ENCODE results near the gene PRPF38B.

Gene PRPF38B, protein sequence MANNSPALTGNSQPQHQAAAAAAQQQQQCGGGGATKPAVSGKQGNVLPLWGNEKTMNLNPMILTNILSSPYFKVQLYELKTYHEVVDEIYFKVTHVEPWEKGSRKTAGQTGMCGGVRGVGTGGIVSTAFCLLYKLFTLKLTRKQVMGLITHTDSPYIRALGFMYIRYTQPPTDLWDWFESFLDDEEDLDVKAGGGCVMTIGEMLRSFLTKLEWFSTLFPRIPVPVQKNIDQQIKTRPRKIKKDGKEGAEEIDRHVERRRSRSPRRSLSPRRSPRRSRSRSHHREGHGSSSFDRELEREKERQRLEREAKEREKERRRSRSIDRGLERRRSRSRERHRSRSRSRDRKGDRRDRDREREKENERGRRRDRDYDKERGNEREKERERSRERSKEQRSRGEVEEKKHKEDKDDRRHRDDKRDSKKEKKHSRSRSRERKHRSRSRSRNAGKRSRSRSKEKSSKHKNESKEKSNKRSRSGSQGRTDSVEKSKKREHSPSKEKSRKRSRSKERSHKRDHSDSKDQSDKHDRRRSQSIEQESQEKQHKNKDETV

DNA sequence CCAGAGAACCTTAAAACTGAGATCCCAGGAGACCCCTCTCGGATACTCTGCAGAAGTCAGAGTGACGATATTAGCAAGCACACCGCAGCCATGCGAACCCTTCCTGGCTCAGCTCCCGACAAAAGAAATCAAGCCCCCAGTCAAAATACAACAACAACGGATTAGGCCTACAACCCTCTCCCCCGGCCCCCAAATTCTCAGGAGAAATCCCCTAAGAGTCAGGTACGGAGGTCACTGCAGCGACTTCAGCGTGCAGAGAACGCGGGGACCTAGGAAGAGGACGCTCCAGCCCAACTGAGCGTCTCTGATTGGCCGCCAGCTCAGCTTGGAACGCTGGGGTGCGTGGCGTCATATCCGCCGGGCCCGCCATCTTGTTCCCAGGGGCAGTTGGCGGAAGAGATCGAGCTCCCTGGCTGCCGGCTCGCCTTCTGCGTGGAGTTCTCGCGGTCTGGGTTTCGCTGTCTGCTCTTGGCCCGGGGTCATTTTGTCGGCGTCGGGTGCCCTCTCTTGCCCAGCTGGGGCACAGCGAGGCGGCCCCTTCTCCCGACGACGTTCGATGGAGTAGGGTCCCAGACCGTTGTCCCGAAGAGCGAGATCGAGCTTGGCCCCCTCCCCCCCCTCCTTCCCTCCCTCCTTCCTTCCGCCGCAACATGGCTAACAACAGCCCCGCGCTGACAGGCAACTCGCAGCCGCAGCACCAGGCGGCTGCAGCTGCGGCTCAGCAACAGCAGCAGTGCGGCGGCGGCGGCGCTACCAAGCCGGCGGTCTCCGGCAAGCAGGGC lies at the start of gene PRPF38B:
PRPF38B (plus strand) TSS at position 369 of the 782 bp plus-strand sequence; CDS start at position 651, 282 bp downstream.
- Histone ChIP-seq H3K36me3 (ENCODE audit: insufficient read depth, low read length) (peaks cover 21% of the 10 kb centered on the region), H3K4me1 (ENCODE audit: insufficient read depth, low read length) (peaks cover 24% of the 10 kb centered on the region), H3K9me3 (ENCODE audit: low read length) (no peaks in the 10 kb centered on the region), H2AFZ (ENCODE audit: low read depth, low read length) (peak within 1 kb of the TSS; percentile 77), H3K4me3 (ENCODE audit: low read length) (peak within 1 kb of the TSS; percentile 67), H3K27me3 (ENCODE audit: insufficient read depth, low read length) (no peaks in the 10 kb centered on the region)

DNA sequence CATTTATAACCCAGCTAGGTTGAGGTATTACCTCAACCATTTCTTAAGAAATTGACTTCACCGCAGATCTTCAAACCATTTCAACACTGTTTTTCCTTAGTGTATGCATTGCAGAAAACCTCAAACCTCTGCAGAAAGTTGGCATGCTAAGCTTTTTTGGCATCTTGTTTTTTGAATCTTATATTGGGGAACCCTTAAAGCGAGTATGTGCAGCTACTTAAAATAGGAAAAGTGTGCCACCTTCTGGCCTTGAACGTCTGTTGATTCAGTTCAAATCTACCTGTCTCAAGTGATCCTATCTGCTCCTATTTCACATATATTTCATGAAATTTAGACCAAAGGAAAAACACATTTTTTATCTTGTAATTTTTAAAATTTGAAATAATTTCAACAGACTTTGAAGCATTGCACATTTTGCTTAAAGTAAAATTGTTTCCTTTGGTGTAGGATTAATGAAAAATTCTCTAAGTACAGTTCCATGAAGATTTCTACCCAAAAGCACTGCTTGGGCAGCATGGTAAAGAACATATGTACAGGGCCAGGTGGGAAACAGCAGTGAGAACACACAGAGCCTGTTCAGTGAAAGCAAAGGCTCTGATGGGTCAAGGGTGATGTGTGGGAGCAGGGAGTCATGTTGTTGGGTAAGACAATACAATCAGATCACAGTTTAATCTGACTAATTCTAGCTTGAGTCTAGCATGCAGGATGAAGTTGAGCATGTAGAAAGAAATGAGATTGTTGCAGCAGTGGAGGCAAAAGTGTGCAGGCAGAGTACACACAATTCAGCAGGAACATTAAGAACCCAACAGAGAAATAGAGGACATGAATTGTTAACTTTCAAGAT lies 48.4 kb upstream of the PRPF38B start:
- no peaks in the 10 kb centered on the region for H3K27me3 ChIP-seq (ENCODE audit: insufficient read depth, low read length)
- peaks cover 5% of the 10 kb centered on the region for H3K4me1 ChIP-seq (ENCODE audit: insufficient read depth, low read length)
- no peak overlapping the region for H2AFZ ChIP-seq (ENCODE audit: low read depth, low read length)
- H3K36me3 ChIP-seq (ENCODE audit: insufficient read depth, low read length), result no peaks in the 10 kb centered on the region
- no peak overlapping the region for H3K4me3 ChIP-seq (ENCODE audit: low read length)
- no peaks in the 10 kb centered on the region for H3K9me3 ChIP-seq (ENCODE audit: low read length)

DNA sequence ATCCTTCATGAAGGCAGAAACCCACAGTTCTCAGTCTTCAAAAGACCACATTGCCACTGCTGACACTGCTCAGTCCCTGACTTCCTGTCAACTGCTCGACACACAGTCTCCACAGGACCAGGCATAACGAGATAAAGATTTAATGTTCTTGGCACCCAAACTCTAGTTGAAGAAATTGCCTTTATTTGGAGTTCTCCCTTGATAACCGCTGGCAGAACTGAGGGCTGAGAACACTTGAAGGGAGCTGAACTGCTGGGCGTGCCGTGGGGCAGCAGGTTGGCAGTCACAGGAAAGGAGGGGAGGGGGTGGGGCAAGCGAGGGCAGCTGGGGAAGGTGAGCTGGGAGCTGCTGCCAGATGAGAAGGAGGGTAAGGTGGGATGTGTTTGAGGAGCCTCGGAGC lies 47.1 kb upstream of the PRPF38B start:
- H3K27me3 ChIP-seq (ENCODE audit: insufficient read depth, low read length), result no peaks in the 10 kb centered on the region
- H3K4me1 ChIP-seq (ENCODE audit: insufficient read depth, low read length), result peaks cover 5% of the 10 kb centered on the region
- no peaks in the 10 kb centered on the region for H3K9me3 ChIP-seq (ENCODE audit: low read length)
- H3K36me3 ChIP-seq (ENCODE audit: insufficient read depth, low read length), result no peaks in the 10 kb centered on the region
- H3K4me3 ChIP-seq (ENCODE audit: low read length), result no peak overlapping the region
- H2AFZ ChIP-seq (ENCODE audit: low read depth, low read length), result no peak overlapping the region

DNA sequence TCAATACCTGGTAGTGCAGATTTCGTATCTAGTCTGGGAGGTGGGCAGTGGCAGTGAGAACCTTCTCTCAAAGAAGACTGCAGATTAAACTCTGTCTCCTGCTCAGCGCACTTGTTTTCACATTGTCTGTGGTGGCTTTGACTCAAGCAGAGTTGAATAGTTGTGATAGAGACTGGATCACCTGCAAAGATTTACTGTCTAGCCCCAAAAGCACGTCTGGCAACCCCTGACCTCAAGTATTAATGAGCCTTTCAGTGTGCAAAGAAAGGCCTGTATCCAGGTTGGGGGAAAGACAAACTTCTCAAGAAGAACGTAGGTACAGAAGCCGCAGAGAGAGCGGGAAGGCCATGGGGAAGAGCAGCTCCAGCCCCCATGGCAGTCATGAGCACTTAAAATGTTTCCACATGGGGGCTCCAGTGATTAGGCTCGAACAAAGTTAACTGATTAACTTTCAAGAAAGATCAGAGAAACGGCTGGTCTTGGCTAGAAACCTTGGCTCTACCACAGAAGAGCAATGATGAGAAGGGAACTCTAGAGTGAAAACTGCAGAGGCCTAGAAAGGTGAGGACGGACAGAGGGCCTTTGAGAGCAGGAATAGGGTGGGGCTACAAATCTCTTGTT lies 46.4 kb upstream of the PRPF38B start:
- Histone ChIP-seq H3K9me3 (ENCODE audit: low read length) (no peaks in the 10 kb centered on the region), H3K4me3 (ENCODE audit: low read length) (no peak overlapping the region), H3K4me1 (ENCODE audit: insufficient read depth, low read length) (peaks cover 5% of the 10 kb centered on the region), H3K36me3 (ENCODE audit: insufficient read depth, low read length) (no peaks in the 10 kb centered on the region), H3K27me3 (ENCODE audit: insufficient read depth, low read length) (no peaks in the 10 kb centered on the region), H2AFZ (ENCODE audit: low read depth, low read length) (no peak overlapping the region)

DNA sequence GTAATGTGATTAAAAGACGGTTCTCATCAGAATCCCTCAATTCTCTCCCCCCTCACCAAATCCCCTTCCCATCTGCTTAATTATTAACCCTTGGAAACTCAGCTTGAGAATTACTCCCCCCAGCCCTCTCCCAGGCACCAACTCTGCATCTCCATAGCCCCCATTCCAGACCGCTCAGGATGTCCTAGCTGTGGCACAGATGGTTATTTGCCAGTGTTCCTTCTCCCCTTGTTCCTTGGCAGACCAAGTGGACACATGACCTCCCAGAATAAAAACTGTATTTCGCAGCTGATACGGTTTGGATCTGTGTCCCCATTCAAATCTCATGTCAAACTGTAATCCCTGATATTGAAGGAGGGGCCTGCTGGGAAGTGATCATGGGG lies 45.9 kb upstream of the PRPF38B start:
- Histone ChIP-seq H3K9me3 (ENCODE audit: low read length) (no peaks in the 10 kb centered on the region), H3K4me3 (ENCODE audit: low read length) (no peak overlapping the region), H3K36me3 (ENCODE audit: insufficient read depth, low read length) (no peaks in the 10 kb centered on the region), H3K27me3 (ENCODE audit: insufficient read depth, low read length) (no peaks in the 10 kb centered on the region), H3K4me1 (ENCODE audit: insufficient read depth, low read length) (peaks cover 5% of the 10 kb centered on the region), H2AFZ (ENCODE audit: low read depth, low read length) (no peak overlapping the region)

DNA sequence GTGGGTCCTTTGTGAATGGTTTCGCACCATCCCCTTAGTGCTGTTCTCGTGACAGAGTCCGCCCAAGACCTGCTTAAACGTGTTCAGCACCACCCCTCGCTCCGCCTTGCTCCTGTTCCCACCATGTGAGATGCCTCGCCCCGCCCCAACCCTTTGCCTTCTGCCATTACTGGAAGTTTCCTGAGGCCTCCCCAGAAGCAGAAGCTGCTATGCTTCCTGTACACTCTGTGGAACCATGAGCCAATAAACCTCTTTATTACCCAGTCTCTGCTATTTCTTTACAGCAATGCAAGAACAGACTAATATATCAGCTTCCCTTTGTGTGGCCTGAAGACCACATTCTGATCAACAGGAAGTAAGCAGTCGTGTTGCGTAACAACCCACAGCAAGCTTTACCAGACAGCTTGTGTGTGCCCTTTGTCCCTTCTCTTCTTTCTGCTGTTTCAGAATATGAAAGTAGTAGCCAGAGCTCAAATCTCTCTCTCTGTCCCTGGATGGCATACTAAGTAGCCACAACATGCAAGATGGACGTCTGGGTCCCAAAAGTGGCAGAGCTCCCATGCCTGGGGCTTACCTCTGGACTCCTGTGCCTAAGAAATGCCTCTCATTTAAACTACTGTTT lies 45.4 kb upstream of the PRPF38B start:
- H3K4me3 ChIP-seq (ENCODE audit: low read length), result no peak overlapping the region
- H2AFZ ChIP-seq (ENCODE audit: low read depth, low read length), result peak overlapping the region; percentile 66
- no peaks in the 10 kb centered on the region for H3K36me3 ChIP-seq (ENCODE audit: insufficient read depth, low read length)
- H3K27me3 ChIP-seq (ENCODE audit: insufficient read depth, low read length), result no peaks in the 10 kb centered on the region
- no peaks in the 10 kb centered on the region for H3K9me3 ChIP-seq (ENCODE audit: low read length)
- H3K4me1 ChIP-seq (ENCODE audit: insufficient read depth, low read length), result peaks cover 5% of the 10 kb centered on the region

DNA sequence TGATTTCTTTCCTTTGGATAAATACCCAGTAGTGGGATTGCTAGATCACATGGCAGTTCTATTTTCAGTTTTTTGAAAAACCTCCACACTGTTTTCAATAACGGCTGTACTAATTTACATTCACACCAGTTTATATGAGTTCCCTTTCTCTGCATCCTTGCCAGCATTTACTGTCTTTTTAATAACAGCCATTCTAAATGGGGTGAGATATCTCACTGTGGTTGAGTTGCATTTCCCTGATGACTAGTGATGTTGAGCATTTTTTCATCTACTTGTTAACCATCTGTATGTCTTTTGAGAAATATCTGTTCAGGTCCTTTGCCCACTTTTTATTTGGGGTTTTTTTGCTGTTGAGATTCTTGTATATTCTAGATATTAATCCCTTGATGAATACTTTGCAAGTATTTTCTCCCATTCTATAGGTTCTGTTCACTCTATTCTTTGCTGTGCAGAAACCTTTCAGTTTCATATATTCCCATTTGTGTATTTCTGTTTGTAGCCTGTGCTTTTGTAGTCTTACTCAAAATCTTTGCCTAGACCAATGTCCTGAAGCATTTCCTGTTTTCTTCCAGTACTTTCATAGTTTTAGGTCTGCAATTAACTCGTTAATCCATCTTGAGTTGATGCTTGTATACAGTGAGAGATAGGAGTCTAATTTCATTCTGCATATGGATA lies 38.5 kb upstream of the PRPF38B start:
- no peaks in the 10 kb centered on the region for H3K27me3 ChIP-seq (ENCODE audit: insufficient read depth, low read length)
- H3K4me3 ChIP-seq (ENCODE audit: low read length), result no peak overlapping the region
- H3K36me3 ChIP-seq (ENCODE audit: insufficient read depth, low read length), result no peaks in the 10 kb centered on the region
- no peaks in the 10 kb centered on the region for H3K4me1 ChIP-seq (ENCODE audit: insufficient read depth, low read length)
- H2AFZ ChIP-seq (ENCODE audit: low read depth, low read length), result no peak overlapping the region
- no peaks in the 10 kb centered on the region for H3K9me3 ChIP-seq (ENCODE audit: low read length)

DNA sequence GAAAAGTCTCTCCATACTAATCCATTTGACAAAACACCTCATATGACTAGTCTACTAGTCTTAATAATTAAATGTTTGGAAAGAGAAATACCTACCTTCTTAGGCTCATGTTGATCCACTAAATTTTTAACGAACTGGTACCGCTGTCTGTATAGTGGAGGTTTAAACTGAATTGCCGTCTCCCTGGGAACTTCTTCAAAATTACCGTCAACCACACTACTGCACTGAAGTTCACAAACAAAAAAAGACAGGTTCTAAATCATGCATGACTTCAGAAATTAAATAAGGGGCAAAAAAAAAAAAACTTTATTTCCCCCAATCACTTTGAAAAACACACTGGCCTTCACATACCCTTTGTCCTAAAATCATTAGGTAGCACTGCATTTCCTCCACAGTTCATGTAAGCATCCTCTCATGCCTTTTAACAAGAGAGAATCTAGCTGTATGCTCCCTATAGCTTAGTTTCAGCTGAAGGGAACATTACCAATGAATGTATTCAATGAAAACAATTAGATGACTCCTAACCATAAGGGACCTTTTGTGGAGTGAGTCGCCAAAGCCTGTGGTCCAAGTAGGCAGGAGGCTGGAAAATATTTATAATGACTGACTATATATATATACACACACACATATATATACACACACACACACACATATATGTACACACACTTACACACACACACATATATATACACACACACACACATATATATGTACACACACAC lies 34.6 kb upstream of the PRPF38B start:
- no peaks in the 10 kb centered on the region for H3K4me1 ChIP-seq (ENCODE audit: insufficient read depth, low read length)
- H3K27me3 ChIP-seq (ENCODE audit: insufficient read depth, low read length), result peaks cover 13% of the 10 kb centered on the region
- no peak overlapping the region for H3K4me3 ChIP-seq (ENCODE audit: low read length)
- H2AFZ ChIP-seq (ENCODE audit: low read depth, low read length), result no peak overlapping the region
- H3K36me3 ChIP-seq (ENCODE audit: insufficient read depth, low read length), result no peaks in the 10 kb centered on the region
- H3K9me3 ChIP-seq (ENCODE audit: low read length), result no peaks in the 10 kb centered on the region

DNA sequence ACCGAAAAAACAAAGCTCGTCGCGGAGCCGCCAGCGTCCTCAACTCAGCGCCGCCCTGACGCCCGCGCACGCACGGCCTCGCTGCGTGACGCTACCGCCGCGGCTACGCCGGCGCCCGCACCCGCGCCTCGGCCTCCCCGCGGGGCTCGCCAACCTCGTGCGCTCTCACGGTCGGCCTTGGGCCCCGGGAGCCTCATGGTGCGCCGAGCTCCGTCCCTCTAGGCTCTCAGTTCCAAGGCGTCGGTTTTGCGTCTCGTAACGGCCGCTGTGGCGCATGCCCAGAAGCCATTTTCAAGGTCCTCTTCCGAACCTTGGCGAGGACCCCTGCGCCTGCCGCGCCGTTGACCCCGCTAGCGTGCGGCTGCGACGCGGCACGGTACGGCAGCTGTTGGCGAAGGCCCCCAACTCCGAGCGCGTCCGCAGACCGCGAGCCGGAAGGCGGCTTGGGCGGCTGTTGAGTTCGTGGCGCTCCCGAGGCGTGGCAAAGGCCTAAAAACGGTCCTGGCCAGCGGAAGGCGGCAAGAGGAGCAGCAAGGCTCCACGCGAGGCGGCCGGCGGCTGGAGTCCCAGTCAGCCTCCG lies 31.0 kb upstream of the PRPF38B start, which contains the start of gene HENMT1:
HENMT1 (minus strand) TSS at position 64 of the 580 bp plus-strand sequence. CDS start 1,209 bp downstream, outside the sequence.
- Histone ChIP-seq H2AFZ (ENCODE audit: low read depth, low read length) (peak within 1 kb of the TSS; percentile 34), H3K4me3 (ENCODE audit: low read length) (no peak within 1 kb of the TSS), H3K4me1 (ENCODE audit: insufficient read depth, low read length) (no peaks in the 10 kb centered on the region), H3K36me3 (ENCODE audit: insufficient read depth, low read length) (no peaks in the 10 kb centered on the region), H3K27me3 (ENCODE audit: insufficient read depth, low read length) (peaks cover 13% of the 10 kb centered on the region), H3K9me3 (ENCODE audit: low read length) (no peaks in the 10 kb centered on the region)

DNA sequence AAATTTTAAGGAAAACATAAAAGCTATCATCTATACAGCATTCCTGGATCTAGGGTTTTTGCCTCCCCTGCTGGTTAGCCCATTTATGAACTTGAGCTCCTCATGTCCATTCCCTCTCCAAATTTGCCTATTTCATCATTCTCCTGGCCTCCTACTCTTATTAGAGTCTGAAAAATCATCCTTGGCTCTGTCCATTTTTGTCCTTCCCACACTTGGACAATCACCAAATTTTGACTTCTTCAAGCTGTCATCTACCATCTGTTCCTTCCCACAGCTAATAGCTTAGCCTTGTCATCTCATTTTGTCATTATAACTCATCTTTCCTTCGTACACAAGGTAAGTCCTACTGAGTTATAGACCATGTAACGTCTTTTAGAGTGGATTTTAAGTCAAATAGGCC lies 29.0 kb upstream of the PRPF38B start:
- Histone ChIP-seq H3K4me1 (ENCODE audit: insufficient read depth, low read length) (no peaks in the 10 kb centered on the region), H3K27me3 (ENCODE audit: insufficient read depth, low read length) (peaks cover 13% of the 10 kb centered on the region), H3K36me3 (ENCODE audit: insufficient read depth, low read length) (no peaks in the 10 kb centered on the region), H3K9me3 (ENCODE audit: low read length) (no peaks in the 10 kb centered on the region), H2AFZ (ENCODE audit: low read depth, low read length) (no peak overlapping the region), H3K4me3 (ENCODE audit: low read length) (no peak overlapping the region)

DNA sequence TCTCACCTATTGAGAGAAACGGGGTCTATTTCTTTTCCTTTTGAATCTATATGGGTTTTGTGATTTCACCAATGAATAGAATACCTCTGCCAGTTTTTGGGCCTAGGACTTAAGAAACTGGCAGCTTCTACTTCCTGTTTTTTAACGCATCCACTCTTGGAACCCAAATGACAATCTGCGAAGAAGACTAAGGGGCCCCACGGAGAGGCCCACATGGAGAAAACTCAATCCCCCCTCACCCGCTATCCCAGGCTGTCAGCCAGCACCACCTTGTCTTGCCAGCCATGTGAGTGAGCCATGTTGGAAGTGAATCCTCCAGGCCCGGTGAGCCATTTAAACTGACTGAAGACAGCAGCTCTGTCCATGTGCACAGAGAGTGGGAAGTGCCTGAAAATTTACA lies 27.6 kb upstream of the PRPF38B start:
- Histone ChIP-seq H3K4me3 (ENCODE audit: low read length) (no peak overlapping the region), H3K4me1 (ENCODE audit: insufficient read depth, low read length) (no peaks in the 10 kb centered on the region), H3K36me3 (ENCODE audit: insufficient read depth, low read length) (no peaks in the 10 kb centered on the region), H2AFZ (ENCODE audit: low read depth, low read length) (no peak overlapping the region), H3K27me3 (ENCODE audit: insufficient read depth, low read length) (peaks cover 13% of the 10 kb centered on the region), H3K9me3 (ENCODE audit: low read length) (no peaks in the 10 kb centered on the region)
